Neural crest cell (in vitro differentiated cells): ENCODE data around the gene PYM1. TPM values are rescaled to one million over a fixed set of nuclear protein-coding genes. Genes with fewer than 3 reads are reported as not detected.

Experiments
- DNase-seq: peaks from one replicate; pipeline ENCODE4 v3.0.0; 2021; ENCODE audit warnings: low read depth, mixed read lengths, low spot score
- H3K27ac Mint-ChIP-seq: one replicate; pipeline ENCODE4 v1.8.0; 2021; ENCODE audit warnings: mild to moderate bottlenecking, mixed read lengths; ENCODE audit not compliant: unreplicated experiment
- H3K27me3 Mint-ChIP-seq: 2 replicates; pipeline ENCODE4 v1.8.0; 2021; ENCODE audit warnings: low read depth, mild to moderate bottlenecking, mixed read lengths
- H3K36me3 Mint-ChIP-seq: 2 replicates; pipeline ENCODE4 v1.8.0; 2021; ENCODE audit warnings: low read depth, mild to moderate bottlenecking, mixed read lengths
- H3K4me1 Mint-ChIP-seq: 2 replicates; pipeline ENCODE4 v1.8.0; 2021; ENCODE audit warnings: mixed read lengths
- H3K4me3 Mint-ChIP-seq: one replicate; pipeline ENCODE4 v1.8.0; 2021; ENCODE audit warnings: mild to moderate bottlenecking, mixed read lengths
- H3K9me3 Mint-ChIP-seq: 2 replicates; pipeline ENCODE4 v1.8.0; 2021; ENCODE audit warnings: mixed read lengths
- CTCF ChIP-seq: fragments of 200-600 bp; sonication (generic); conservative IDR thresholded peaks from 2 replicates; pipeline ENCODE4 v1.5.0; 2021; ENCODE audit warnings: antibody characterized with exemption, mild to moderate bottlenecking
- total RNA-seq: library from RNA; stranded (reverse); gene quantifications from 2 replicates; pipeline ENCODE4 v1.2.1, GENCODE V29; 2021

The PYM1 gene
- total RNA-seq, 1 donor from 2014 or later = 56.8 TPM

- Mint-ChIP-seq H3K4me1 (no peaks in the 10 kb centered on the region), H3K27ac (no peak overlapping the region), H3K27me3 (no peaks in the 10 kb centered on the region)
Observed at GRCh38 chr12:55901881-55902490, 25.7 kb downstream of the PYM1 start.

GRCh38 chr12:55899082-55899481, 28.6 kb downstream of the PYM1 start:
- H3K4me3 Mint-ChIP-seq = no peak overlapping the region
- no peak overlapping the region for H3K27ac Mint-ChIP-seq
- no peaks in the 10 kb centered on the region for H3K4me1 Mint-ChIP-seq

More at GRCh38 chr12:55901881-55902490, 25.7 kb downstream of the PYM1 start:
- no peak overlapping the region for H3K4me3 Mint-ChIP-seq
- H3K9me3 Mint-ChIP-seq = no peaks in the 10 kb centered on the region
- no peak for TF ChIP-seq CTCF
- DNase-seq = no peak
- peaks cover 10% of the 10 kb centered on the region for H3K36me3 Mint-ChIP-seq

GRCh38 chr12:55893723-55894122, 34.0 kb downstream of the PYM1 start:
- Mint-ChIP-seq H3K27me3 (no peaks in the 10 kb centered on the region), H3K4me3 (no peak overlapping the region), H3K9me3 (peaks cover 6% of the 10 kb centered on the region), H3K4me1 (no peaks in the 10 kb centered on the region), H3K36me3 (peaks cover 6% of the 10 kb centered on the region), H3K27ac (no peak overlapping the region)
- no peak for DNase-seq
- no peak for TF ChIP-seq CTCF

More at GRCh38 chr12:55899082-55899481, 28.6 kb downstream of the PYM1 start:
- DNase-seq = no peak
- no peak for TF ChIP-seq CTCF
- H3K27me3 Mint-ChIP-seq = no peaks in the 10 kb centered on the region
- H3K36me3 Mint-ChIP-seq = peaks cover 10% of the 10 kb centered on the region
- H3K9me3 Mint-ChIP-seq = no peaks in the 10 kb centered on the region

- H3K36me3 Mint-ChIP-seq = peaks cover 6% of the 10 kb centered on the region
- TF ChIP-seq CTCF = no peak
- H3K27ac Mint-ChIP-seq = no peak overlapping the region
- peaks cover 6% of the 10 kb centered on the region for H3K9me3 Mint-ChIP-seq
- H3K27me3 Mint-ChIP-seq = no peaks in the 10 kb centered on the region
- H3K4me1 Mint-ChIP-seq = no peaks in the 10 kb centered on the region
- H3K4me3 Mint-ChIP-seq = no peak overlapping the region
- DNase-seq = no peak
Observed at GRCh38 chr12:55891310-55891709, 36.4 kb downstream of the PYM1 start.

GRCh38 chr12:55885113-55885512, 42.6 kb downstream of the PYM1 start:
- TF ChIP-seq CTCF = no peak
- H3K27me3 Mint-ChIP-seq = no peaks in the 10 kb centered on the region
- H3K27ac Mint-ChIP-seq = no peak overlapping the region
- H3K36me3 Mint-ChIP-seq = peaks cover 3% of the 10 kb centered on the region
- H3K9me3 Mint-ChIP-seq = no peaks in the 10 kb centered on the region
- no peak for DNase-seq
- H3K4me1 Mint-ChIP-seq = peaks cover 26% of the 10 kb centered on the region
- no peak overlapping the region for H3K4me3 Mint-ChIP-seq
